HG02623 (cell line): ENCODE measurements around the gene DNAH9.

ENCODE experiments used
- ATAC-seq: cut with Tn5 transposase; IDR thresholded peaks from one replicate; pipeline ENCODE4 v1.9.1; 2021; ENCODE audit warnings: moderate library complexity; ENCODE audit not compliant: unreplicated experiment

DNAH9 gene, protein sequence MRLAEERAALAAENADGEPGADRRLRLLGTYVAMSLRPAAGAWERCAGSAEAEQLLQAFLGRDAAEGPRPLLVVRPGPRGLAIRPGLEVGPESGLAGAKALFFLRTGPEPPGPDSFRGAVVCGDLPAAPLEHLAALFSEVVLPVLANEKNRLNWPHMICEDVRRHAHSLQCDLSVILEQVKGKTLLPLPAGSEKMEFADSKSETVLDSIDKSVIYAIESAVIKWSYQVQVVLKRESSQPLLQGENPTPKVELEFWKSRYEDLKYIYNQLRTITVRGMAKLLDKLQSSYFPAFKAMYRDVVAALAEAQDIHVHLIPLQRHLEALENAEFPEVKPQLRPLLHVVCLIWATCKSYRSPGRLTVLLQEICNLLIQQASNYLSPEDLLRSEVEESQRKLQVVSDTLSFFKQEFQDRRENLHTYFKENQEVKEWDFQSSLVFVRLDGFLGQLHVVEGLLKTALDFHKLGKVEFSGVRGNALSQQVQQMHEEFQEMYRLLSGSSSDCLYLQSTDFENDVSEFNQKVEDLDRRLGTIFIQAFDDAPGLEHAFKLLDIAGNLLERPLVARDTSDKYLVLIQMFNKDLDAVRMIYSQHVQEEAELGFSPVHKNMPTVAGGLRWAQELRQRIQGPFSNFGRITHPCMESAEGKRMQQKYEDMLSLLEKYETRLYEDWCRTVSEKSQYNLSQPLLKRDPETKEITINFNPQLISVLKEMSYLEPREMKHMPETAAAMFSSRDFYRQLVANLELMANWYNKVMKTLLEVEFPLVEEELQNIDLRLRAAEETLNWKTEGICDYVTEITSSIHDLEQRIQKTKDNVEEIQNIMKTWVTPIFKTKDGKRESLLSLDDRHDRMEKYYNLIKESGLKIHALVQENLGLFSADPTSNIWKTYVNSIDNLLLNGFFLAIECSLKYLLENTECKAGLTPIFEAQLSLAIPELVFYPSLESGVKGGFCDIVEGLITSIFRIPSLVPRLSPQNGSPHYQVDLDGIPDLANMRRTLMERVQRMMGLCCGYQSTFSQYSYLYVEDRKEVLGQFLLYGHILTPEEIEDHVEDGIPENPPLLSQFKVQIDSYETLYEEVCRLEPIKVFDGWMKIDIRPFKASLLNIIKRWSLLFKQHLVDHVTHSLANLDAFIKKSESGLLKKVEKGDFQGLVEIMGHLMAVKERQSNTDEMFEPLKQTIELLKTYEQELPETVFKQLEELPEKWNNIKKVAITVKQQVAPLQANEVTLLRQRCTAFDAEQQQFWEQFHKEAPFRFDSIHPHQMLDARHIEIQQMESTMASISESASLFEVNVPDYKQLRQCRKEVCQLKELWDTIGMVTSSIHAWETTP (N-terminal part only)

DNA sequence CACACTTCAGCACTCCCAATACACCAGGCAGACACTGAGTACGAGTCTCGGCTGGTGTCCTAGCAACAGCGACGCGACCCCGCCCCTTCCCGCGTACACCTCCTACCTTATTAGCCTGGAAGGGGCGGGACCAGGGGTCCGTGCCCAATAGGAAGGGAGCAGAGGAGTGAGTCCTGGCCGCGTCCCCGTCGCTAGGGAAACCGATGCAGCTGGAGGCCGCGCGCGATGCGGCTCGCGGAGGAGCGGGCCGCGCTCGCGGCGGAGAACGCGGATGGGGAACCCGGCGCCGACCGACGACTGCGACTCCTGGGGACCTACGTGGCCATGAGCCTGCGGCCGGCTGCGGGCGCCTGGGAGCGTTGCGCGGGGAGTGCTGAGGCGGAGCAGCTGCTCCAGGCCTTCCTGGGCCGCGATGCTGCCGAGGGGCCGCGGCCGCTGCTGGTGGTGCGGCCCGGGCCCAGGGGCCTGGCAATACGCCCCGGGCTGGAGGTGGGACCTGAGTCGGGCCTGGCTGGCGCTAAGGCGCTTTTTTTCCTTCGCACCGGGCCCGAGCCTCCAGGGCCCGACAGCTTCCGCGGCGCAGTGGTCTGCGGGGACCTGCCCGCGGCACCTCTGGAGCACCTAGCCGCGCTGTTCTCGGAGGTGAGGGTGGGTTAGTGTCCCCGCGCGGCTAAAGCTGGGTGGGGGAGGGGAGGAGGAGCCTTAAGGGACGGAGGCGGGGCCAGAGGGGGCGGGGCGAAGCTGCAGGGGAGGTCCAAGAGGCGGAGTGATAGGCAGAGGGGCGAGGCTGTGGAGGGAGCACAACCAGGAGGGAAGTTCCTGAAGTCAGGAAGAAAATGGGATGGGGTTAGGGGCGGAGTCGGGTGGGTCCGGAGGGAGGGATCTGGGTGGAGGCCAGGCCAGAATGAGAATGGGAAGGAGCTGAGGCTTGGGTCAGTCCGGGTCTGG, at the start of gene DNAH9:
Gene DNAH9 (plus strand): TSS at position 197 of the 948 bp plus-strand sequence. CDS start 29 bp downstream, at position 226.
- no peak for ATAC-seq

DNA sequence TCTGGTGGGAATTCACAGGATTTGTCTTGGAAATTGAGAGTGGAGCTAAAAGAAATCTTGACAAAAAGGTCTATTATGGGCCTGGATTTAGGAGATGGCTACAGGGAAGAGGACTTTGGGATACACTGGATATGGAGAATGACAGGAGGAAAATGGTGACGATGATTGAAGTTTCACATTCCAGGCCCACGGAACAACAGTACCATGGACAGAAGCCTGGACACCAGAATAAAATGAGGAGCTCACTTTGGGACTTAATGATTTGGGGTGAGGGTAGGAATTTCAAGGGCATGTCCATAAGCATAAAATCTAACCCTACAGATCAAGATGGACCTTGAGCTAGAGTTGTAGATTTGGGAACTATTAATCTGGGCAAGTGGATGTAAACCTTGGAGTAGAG, 47.8 kb upstream of the DNAH9 start:
- no peak for ATAC-seq

DNA sequence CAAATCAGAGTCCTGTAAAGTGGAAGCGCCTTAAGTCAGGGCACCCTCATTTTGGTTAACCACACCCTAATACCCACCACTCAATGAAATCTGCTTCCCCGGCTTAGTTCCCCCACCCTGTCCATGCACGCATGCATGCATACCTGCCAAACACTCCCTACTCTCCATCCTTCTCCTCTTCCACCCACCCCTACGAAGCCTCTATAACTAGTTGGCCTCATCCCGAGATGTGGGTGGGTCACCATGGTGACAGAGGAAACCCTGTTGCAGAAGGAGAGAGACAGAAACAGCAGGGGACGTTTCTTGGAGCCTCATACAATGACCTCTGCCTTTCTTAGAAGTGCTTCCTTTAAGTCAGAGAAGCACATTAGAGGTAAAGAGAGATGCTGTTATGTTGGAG, 46.8 kb upstream of the DNAH9 start:
- no peak for ATAC-seq

DNA sequence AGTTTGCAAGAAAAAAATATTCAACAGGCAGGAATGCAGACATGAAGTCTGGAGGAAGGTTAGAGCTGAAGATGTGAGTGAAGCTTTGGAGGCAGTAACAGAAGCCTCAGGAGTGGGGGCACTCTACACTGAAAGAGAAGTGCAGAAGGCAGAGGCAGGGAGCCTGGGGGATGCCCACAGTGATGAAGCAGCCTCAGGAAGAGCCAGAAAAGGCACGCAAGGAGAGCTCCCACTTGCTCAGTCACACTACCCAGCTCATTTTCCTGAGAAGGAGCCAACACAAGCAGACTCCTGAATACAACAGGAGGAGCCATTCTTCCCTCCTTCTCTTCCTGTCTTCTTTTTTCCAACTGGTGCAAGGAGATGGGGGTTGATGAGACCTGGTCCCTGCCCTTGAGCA, 45.1 kb upstream of the DNAH9 start:
- no peak for ATAC-seq

DNA sequence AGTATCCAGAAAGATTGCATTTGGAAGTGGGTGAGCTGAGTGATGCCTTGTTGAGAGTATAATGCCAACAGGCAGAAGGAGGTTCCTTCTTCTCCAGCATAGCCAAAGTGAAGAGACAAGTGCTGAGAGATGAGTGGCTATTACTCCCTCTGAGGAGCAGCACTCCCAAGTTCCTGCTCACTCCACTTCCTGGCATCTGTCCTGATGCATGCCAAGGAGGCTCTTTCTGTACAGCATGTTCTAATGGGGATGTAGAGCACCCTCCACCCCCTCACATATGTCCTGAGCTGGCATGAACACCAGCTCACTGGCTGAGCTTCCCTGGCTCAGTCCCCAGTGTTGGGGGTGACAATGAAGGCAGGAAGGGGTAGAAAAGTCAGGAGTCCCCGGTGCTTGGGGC, 44.2 kb upstream of the DNAH9 start:
- ATAC-seq: no peak

DNA sequence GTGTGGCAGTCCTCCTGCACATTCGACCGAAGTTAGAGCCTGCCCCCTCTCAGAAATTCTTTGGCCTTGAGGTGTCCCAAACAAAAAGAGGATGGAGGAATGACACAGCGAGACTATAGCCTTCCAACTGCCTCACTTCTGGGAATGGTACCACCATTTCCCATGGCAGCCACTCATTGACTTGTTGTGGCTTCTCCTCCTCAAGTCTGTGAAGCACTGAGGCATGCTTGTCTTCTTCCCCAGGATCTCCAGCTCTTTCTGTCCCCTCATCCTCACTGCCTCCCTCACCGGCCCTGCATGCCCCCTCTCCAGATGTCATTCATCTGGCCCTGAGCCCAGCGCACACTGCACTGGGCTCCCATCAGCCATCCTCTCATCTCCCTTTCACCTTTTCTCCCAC, 43.7 kb upstream of the DNAH9 start:
- no peak for ATAC-seq

DNA sequence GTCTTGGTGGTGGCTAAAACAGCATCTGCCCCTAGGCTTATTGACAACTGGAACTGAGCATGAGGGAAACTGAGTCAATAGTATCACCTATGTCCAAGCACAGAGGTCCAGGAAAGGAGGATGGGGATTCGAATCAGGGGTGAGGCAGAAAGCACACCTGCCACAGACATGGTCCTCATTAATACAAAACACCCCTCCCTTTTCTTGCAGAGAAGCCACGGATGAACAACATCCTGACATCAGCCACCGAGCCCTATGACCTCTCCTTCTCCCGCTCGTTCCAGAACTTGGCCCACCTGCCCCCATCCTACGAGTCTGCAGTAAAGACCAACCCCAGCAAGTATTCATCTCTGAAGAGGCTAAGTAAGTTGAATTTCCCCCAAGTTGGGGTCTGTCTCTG, 42.7 kb upstream of the DNAH9 start:
- no peak for ATAC-seq

DNA sequence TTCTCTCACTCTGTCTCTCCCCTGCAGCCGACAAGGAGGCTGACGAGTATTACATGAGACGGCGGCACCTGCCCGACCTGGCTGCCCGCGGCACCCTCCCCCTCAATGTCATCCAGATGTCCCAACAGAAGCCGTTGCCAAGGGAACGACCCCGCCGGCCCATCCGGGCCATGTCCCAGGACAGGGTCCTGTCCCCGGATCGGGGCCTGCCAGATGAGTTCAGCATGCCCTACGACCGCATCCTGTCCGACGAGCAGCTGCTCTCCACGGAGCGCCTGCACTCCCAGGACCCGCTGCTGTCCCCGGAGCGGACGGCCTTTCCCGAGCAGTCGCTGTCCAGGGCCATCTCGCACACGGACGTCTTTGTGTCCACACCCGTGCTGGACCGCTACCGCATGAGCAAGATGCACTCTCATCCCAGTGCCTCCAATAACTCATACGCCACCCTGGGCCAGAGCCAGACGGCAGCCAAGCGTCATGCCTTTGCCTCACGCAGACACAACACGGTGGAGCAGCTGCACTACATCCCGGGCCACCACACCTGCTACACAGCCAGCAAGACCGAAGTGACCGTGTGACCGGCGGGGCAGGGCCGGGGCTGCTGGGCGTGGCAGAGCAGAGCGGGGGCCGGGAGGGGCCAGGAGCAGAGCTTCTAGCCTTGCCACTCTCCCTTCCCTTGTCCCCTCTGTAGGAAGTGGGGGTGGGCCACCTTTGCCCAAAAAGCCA, 40.4 kb upstream of the DNAH9 start:
- no peak for ATAC-seq

DNA sequence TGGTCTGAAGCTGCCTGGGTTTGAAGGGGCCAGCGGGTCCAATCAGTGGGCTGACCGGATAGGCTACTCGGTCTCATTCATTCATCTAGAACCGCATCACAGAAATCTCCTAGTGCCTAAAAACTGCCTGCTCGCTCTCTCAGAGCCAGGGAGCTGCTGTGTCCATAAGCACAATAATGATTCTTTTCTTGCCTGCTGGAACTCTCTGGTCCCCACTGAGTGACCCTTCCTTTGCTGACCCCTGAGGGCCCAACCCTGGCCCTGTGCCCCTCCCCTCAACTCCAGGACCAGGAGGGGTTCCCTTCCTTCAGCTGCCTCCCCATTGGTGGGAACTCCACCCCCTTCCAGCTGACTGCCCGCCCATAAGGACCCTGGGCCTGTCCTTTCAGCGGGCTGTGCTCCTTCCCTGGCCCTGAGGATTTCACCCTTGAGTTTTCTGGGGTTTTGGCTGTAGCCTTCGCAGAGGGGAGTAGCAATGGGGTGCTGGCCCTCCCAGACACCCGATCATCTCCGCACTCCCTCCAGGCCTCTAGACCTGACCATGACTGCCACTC, 39.5 kb upstream of the DNAH9 start:
- no peak for ATAC-seq

DNA sequence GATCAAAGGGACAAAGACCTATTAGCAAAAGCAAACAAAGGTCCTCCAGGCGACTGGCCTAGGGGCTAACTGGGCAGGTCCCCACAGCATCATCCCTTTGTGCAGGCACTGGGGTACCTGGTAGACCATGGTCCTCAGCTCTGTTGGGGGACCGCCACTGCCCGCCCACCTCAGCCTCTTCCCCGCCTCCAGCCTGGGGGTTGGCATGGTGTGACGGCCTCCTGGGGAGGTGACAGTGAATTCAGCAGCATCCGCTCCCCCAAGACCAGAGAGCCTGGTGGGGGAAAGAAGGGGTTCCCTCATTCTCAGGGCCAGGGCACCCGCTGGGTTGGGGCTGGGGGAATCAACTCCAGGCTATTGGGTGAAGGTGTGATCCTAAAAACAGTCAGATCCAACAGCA, 38.7 kb upstream of the DNAH9 start:
- ATAC-seq: no peak

DNA sequence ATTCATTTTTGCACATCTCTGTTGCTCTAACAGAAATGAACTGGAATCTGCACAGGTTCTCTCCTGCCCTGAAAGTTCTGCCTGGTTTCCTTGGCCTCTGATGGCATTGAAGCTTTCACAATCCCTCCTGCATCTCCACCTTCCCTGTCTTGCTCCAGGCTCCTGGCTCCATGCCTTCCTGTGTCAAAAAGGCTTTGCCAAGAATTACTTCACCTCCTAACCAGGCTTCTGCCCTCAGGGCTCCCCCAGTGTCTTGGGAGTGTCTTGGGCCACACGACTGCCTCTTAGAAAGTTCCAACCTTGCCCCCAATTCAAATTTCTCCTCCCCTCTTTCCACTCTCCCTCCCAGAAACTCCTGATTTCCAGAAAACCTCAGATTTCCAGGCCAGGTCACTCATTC, 37.0 kb upstream of the DNAH9 start:
- ATAC-seq: no peak

DNA sequence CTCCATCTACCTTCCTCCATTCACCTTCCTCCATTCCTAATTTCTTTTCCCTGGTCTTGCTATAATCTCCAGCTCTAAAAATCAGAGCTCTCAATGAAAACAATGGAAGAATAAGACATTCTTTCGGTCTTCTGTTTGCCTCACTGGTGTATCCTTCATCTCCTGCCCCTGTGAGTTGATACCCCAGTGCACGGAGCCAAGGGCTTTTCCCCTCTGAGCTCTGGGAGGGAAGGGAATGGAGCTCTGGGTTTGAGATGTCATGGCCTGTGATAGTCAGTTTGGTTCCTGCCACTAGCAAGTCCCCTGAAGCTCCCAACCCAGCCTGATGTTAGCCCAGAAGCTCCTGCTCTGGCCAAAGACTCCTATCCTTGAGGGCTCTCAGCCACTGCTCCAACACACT, 36.6 kb upstream of the DNAH9 start:
- ATAC-seq: no peak

DNA sequence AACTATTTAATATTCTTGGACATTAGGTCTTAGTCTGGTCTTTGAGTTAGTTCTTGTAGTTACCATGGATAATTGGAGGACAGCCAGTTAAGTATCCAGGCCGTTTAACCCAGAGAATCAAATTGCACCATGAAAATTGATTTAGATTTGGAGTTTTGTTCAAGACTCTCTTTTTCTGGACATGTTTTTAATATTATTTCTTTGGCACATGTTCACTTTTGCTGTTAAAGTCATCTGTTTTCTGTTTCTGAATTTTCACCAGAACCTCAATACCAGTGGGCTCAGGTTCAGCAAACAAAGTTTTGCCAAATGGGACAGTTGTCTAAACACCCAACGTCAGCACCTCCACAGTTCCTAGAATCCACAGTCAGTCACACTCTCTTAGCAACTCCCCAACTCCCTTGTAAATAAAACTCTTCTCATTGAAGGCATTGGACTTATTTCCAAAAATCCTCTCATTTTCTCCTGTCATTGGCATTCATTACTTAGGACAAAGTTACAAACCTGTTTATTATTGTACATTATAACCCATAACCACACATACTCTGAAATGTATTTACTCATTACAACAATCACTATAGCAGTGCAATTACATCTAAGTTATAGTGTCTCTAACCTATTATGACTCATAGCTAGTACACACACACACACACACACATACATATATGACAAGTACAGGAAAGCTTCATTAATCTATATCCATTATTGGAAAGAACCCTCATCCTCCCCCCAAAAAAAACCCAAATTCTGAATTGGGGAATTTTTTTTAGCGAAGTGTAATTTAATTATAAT, 33.5 kb upstream of the DNAH9 start:
- no peak for ATAC-seq

DNA sequence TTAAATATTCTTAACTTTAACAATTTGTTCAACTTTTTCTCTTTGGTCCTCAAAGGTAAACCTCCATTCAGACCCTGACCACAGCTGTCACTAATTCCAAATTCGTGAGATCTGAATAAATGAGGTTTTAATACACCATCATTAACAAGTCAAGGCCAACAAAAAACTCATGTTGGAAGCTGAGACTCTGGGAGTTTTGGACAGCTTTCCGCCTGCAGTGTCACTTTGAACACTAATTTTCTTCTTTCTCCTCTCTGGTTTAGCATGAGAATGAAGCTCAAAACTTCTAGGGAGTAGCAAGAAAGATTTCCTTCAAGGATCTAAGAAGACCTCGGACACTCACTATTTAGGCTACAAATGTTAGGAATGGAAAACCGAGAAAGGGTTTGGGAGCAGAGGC, 32.7 kb upstream of the DNAH9 start:
- no peak for ATAC-seq

DNA sequence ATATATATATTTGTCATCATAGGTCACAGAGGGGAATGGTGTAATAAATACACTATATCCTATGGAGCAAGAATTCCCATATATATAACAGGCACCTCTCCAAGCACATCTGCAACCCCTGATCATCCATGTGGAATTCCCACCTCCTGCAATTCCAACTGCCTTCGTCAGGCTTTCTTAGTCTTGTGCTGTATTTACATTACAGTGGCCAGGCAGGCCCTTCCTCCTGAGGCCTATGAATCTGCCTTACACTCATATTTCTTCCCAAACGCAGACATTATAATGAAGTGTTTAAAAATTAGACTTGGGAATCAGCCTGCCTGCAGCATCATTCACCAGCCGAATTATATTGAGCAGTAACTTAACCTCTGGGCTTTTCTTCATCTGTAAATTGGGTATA, 19.3 kb upstream of the DNAH9 start:
- no peak for ATAC-seq

DNA sequence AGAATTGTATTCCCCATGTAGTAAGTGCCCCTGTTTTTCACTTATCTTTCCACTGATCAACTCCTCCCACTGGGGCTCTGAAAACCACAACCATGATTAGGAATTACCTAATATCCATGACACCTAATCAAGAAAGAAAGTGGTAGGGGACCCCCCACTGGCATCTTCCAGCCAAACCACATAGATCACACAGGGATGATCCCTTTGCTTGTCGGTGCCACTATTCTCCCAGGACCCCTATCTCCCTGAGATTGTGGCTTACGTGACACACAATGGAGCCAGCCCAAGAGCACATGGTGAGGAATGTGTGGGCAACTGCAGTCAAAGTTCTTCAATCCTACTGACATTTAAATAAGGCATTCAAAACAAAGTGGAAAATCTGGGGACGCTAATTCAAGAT, 17.6 kb upstream of the DNAH9 start:
- ATAC-seq: no peak

DNA sequence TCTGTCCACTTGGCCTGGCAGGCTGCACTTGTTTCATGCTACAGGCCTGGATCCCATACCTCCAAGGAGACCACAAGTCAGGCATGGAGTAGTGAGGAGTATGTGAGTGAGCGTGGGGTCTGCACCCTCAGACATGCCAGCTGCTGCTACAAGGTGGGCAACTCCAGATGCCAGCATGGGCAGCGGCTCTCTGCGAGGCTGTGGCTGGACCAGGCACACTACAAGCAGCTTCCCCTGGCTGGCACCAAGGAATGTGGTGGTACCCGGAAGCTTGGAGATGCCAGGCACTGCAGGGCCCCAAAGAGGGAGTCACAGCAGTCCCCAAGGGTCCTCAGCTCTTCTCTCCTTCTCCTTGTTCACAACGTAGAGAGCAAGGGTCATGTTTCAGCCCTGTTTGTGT, 16.1 kb upstream of the DNAH9 start:
- ATAC-seq: no peak

DNA sequence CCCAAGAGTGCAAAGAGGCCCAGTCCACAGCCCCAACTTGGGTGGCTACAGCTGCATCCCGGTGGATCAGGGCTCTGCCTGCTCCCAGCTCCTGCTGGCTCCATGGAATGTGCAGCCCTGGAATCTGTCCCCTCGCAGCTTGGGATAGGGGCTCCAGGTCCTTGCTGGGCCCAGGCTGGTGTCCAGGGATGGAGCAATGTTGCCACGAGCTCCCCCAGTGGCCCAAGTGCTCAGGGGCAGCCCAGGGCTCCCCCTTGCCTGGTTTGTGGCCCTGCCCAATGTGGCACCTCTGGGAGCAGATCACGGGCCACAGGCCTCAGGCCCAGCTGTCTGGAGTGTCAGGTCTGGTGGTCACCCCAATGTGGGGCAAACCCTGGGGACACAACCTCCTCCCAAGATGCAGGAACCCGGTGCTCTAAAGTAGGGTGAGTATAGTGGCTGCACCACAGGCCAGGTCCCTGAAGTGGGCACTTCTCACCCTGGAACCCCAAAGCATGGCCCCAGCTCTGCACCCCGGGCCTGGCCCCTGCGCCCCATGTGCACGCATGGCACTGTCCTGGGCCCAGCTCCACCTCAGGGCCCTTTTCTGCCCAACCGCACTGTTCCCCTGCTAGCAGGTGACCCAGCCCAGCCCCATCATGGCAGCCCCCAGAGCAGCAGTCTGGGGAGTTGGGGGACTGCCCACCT, 14.8 kb upstream of the DNAH9 start:
- ATAC-seq: no peak
